K562 (cell line): Measurements from ENCODE around the gene RPTN. TPM values are rescaled to one million over a fixed set of nuclear protein-coding genes. Genes with fewer than 3 reads are reported as not detected.

Experiments
- ATAC-seq: fragments of 200-7000 bp; cut with Tn5 transposase; 3 replicates; pipeline ENCODE4 v1.9.1; 2020; ENCODE audit warnings: moderate library complexity
- BruUV-seq: library from RNA; stranded (reverse); fragments of 400-500 nt; replicated peaks from 2 replicates; lab custom pipeline; 2021; lab: Mats Ljungman, UMichigan
- CTCF ChIA-PET: fragments of 300-600 bp; formaldehyde crosslinking; extraction: SDS; loops from one replicate; lab custom pipeline; 2021; ENCODE audit warnings: low intra/inter-chr PET ratio; lab: Yijun Ruan, JAX
- POLR2A ChIA-PET: fragments of 300-600, 350-650 bp; sonication (Branson Sonifier 250); formaldehyde crosslinking; extraction: SDS; loops from one replicate; lab custom pipeline; 2021; ENCODE audit warnings: antibody characterized with exemption, inconsistent platforms; lab: Yijun Ruan, JAX
- DNase-seq, 4 experiments: peaks; one replicate each; pipeline versions ENCODE4 v3.0.0 to v3.0.0-alpha.2; 2011 to 2018; ENCODE audit warnings: low spot score in 3 of 4, mixed read lengths in 3 of 4; ENCODE audit errors: extremely low read depth in 1 of 4
- FAIRE-seq: peaks from 2 replicates; lab custom pipeline; 2011; peaks lifted over from hg19 to GRCh38; lab: Jason Lieb, UNC
- H2AFZ ChIP-seq: 2 replicates; pipeline ENCODE4 v1.6.0; 2011; ENCODE audit warnings: low read depth, low read length, control low read depth, inconsistent platforms
- H3K27ac ChIP-seq: fragments of 200-600 bp; 3 replicates; pipeline ENCODE4 v1.8.0; 2011; ENCODE audit warnings: low read depth, mild to moderate bottlenecking, control low read depth, inconsistent platforms, low read length, moderate library complexity, mixed read lengths; ENCODE audit errors: extremely low read depth
- H3K27me3 ChIP-seq, 2 experiments: fragments of 300-600 bp in 1 of 2; 2 replicates in 1 of 2; 3 replicates in 1 of 2; pipeline versions ENCODE4 v1.6.0 to v1.8.0; 2011; ENCODE audit warnings: inconsistent platforms in 2 of 2, low read length in 2 of 2, mild to moderate bottlenecking in 1 of 2, mixed read lengths in 1 of 2, moderate library complexity in 1 of 2; ENCODE audit not compliant: control insufficient read depth in 2 of 2, insufficient read depth in 2 of 2
- H3K36me3 ChIP-seq: fragments of 300-600 bp; 3 replicates; pipeline ENCODE4 v1.8.0; 2011; ENCODE audit warnings: mild to moderate bottlenecking, low read length, inconsistent platforms; ENCODE audit not compliant: control insufficient read depth, insufficient read depth
- H3K4me1 ChIP-seq, 2 experiments: fragments of 200-600 bp in 1 of 2; replicated peaks in 1 of 2; 2 replicates in 1 of 2; 3 replicates in 1 of 2; pipeline versions ENCODE4 v1.5.1 to v1.8.0; 2011; ENCODE audit warnings: inconsistent platforms in 2 of 2, low read length in 2 of 2, mild to moderate bottlenecking in 1 of 2, mixed read lengths in 1 of 2, moderate library complexity in 1 of 2; ENCODE audit not compliant: control insufficient read depth in 2 of 2, insufficient read depth in 2 of 2
- H3K4me2 ChIP-seq: 2 replicates; pipeline ENCODE4 v1.6.1; 2011; ENCODE audit warnings: low read length, control low read depth, inconsistent platforms, mixed read lengths; ENCODE audit not compliant: insufficient read depth
- H3K4me3 ChIP-seq: fragments of 200-600 bp; sonication (generic), shearing (Covaris generic); 2 replicates; pipeline ENCODE4 v1.5.1; 2016; ENCODE audit warnings: control low read depth, inconsistent platforms
- H3K79me2 ChIP-seq: fragments of 200-600 bp; 3 replicates; pipeline ENCODE4 v1.8.0; 2011; ENCODE audit warnings: low read length, inconsistent platforms; ENCODE audit not compliant: control insufficient read depth, insufficient read depth
- H3K9ac ChIP-seq, 2 experiments: 2 replicates each; pipeline versions ENCODE4 v1.6.0 to v1.6.1; 2011; ENCODE audit warnings: low read depth in 2 of 2, low read length in 2 of 2, control low read depth in 1 of 2, inconsistent platforms in 1 of 2, mild to moderate bottlenecking in 1 of 2, mixed read lengths in 1 of 2; ENCODE audit not compliant: insufficient read depth in 1 of 2
- H3K9me1 ChIP-seq: one replicate; pipeline ENCODE4 v1.6.0; 2011; ENCODE audit warnings: inconsistent platforms, mild to moderate bottlenecking, low read length, moderate library complexity; ENCODE audit not compliant: control insufficient read depth, insufficient read depth
- H3K9me3 ChIP-seq: replicated peaks from 2 replicates; pipeline ENCODE4 v1.5.1; 2011; ENCODE audit warnings: low read depth, low read length, inconsistent platforms; ENCODE audit not compliant: control insufficient read depth, insufficient read depth
- H4K20me1 ChIP-seq: replicated peaks from 2 replicates; pipeline ENCODE4 v1.6.1; 2011; ENCODE audit warnings: low read length, inconsistent platforms, mixed read lengths; ENCODE audit not compliant: control insufficient read depth, insufficient read depth
- HDAC2 ChIP-seq: fragments of 450-650 bp; IDR thresholded peaks from 2 replicates; pipeline ENCODE4 v1.6.1; 2016; ENCODE audit warnings: mild to moderate bottlenecking
- NELFE ChIP-seq: IDR thresholded peaks from 2 replicates; pipeline ENCODE4 v1.6.1; 2011; ENCODE audit warnings: mild to moderate bottlenecking; ENCODE audit not compliant: insufficient read depth, insufficient read length
- TAF1 ChIP-seq: IDR thresholded peaks from 2 replicates; pipeline ENCODE4 v1.6.1; 2011; ENCODE audit warnings: mild to moderate bottlenecking, low read length, moderate library complexity; ENCODE audit not compliant: insufficient read depth, control insufficient read depth, severe bottlenecking; ENCODE audit errors: extremely low read depth
- U2AF1 ChIP-seq: fragments of 200-400 bp; formaldehyde crosslinking; optimal IDR thresholded peaks from 2 replicates; pipeline ENCODE3; 2017; ENCODE audit warnings: mild to moderate bottlenecking, low read depth, low read length, moderate library complexity
- WGBS: fragments of 100-300 bp; shearing (Covaris generic); methylation state at CpG from one replicate; pipeline ENCODE4 v1.1.6; 2016; ENCODE audit warnings: low coverage, mixed read lengths; ENCODE audit not compliant: insufficient coverage; ENCODE audit errors: missing lambda C conversion rate; 5-methylcytosine and 5-hydroxymethylcytosine counted together
- in situ Hi-C: fragments of 300-500 bp; cut with MboI; formaldehyde crosslinking; loops from 4 replicates; pipeline ENCODE4 v1.15.0; 2018; ENCODE audit warnings: inconsistent platforms, mixed read lengths
- intact Hi-C: fragments of 100-400 bp; cut with micrococcal nuclease; formaldehyde crosslinking; loops from 2 replicates; pipeline ENCODE4 v1.14.2; 2022
- polyA plus RNA-seq, 8 experiments: library from polyadenylated mRNA; depleted of rRNA in 4 of 8; stranded (reverse) in 5 of 8; unstranded in 3 of 8; fragments of >200 nt; fragmentation: Nextera tagmentation in 2 of 8; fragmentation: Illumina TruSeq in 1 of 8; extraction: Ambion mirVana in 2 of 8; extraction: Trizol in 1 of 8; gene quantifications; 2 replicates each; pipeline versions ENCODE4 v1.2.1 to v1.2.3, GENCODE V29; 2011 to 2014; ENCODE audit warnings: inconsistent platforms in 1 of 8, missing spikeins in 1 of 8
- total RNA-seq, 7 experiments: library from RNA; depleted of rRNA in 6 of 7; stranded (reverse); fragments of >200 nt in 6 of 7; fragmentation: Illumina TruSeq in 2 of 7; extraction: Trizol in 2 of 7; gene quantifications; 2 replicates each; pipeline versions ENCODE4 v1.2.1 to v1.2.3, GENCODE V29; 2011 to 2021; ENCODE audit warnings: low replicate concordance in 1 of 7
- TF ChIP-seq, protein P1 (sequence below): fragments of 250-450 bp; sonication (Bioruptor Pico); IDR thresholded peaks from 2 replicates; pipeline ENCODE4 v1.8.0; 2022; ENCODE audit warnings: inconsistent platforms, mild to moderate bottlenecking, moderate library complexity, borderline replicate concordance
- TF ChIP-seq, protein P2 (sequence below): fragments of 250-450 bp; sonication (Bioruptor Pico); IDR thresholded peaks from 2 replicates; pipeline ENCODE4 v1.5.1; 2021; ENCODE audit warnings: mild to moderate bottlenecking
- TF ChIP-seq, protein P3 (sequence below): fragments of 450-650 bp; formaldehyde crosslinking; IDR thresholded peaks from 2 replicates; pipeline ENCODE4 v1.4.0; 2022; ENCODE audit warnings: mild to moderate bottlenecking, moderate library complexity
- TF ChIP-seq, protein P4 (sequence below), 2 experiments: fragments of 450-650 bp; formaldehyde crosslinking in 1 of 2; IDR thresholded peaks; 2 replicates each; pipeline versions ENCODE4 v1.4.0 to v1.6.1; 2014 to 2020; ENCODE audit warnings: mild to moderate bottlenecking in 2 of 2, borderline replicate concordance in 1 of 2, low read depth in 1 of 2

Gene RPTN
- total and polyA plus RNA-seq, 9 of the 15 experiments (the other 6 are each of a cell fraction or from before 2014, with no cell fraction given): not detected

DNA sequence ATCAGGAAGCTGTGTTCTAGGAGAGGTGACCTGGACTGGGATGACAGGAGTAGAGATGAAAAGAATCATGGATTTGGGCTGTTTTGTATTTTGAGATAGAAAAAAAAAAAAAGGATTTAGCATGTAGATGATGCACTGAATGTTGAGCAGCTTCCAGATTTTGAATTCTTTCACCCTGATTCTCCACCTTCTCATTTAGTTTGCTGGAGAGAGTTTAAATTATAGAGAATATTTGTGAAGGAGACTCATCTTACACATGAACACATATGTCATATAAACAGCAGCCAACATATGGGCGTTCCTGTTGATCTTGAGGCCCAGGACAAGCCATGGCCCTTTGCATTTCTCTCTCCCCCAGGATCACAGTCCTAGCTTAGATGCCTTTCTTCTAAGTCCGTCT is 7.4 kb downstream of the RPTN start (continued):
- TF ChIP-seq TAF1: no peak
- TF ChIP-seq, protein P1, sequence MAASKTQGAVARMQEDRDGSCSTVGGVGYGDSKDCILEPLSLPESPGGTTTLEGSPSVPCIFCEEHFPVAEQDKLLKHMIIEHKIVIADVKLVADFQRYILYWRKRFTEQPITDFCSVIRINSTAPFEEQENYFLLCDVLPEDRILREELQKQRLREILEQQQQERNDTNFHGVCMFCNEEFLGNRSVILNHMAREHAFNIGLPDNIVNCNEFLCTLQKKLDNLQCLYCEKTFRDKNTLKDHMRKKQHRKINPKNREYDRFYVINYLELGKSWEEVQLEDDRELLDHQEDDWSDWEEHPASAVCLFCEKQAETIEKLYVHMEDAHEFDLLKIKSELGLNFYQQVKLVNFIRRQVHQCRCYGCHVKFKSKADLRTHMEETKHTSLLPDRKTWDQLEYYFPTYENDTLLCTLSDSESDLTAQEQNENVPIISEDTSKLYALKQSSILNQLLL (CRISPR knock-in tag): no peak
- TF ChIP-seq, protein P2, sequence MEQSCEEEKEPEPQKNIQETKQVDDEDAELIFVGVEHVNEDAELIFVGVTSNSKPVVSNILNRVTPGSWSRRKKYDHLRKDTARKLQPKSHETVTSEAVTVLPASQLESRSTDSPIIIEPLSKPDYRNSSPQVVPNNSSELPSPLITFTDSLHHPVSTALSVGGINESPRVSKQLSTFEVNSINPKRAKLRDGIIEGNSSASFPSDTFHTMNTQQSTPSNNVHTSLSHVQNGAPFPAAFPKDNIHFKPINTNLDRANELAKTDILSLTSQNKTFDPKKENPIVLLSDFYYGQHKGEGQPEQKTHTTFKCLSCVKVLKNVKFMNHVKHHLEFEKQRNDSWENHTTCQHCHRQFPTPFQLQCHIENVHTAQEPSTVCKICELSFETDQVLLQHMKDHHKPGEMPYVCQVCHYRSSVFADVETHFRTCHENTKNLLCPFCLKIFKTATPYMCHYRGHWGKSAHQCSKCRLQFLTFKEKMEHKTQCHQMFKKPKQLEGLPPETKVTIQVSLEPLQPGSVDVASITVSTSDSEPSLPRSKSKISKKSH (CRISPR knock-in tag): no peak
- no peak for TF ChIP-seq NELFE
- TF ChIP-seq, protein P3, sequence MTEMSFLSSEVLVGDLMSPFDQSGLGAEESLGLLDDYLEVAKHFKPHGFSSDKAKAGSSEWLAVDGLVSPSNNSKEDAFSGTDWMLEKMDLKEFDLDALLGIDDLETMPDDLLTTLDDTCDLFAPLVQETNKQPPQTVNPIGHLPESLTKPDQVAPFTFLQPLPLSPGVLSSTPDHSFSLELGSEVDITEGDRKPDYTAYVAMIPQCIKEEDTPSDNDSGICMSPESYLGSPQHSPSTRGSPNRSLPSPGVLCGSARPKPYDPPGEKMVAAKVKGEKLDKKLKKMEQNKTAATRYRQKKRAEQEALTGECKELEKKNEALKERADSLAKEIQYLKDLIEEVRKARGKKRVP (CRISPR knock-in tag): no peak
- no peak for TF ChIP-seq U2AF1

DNA sequence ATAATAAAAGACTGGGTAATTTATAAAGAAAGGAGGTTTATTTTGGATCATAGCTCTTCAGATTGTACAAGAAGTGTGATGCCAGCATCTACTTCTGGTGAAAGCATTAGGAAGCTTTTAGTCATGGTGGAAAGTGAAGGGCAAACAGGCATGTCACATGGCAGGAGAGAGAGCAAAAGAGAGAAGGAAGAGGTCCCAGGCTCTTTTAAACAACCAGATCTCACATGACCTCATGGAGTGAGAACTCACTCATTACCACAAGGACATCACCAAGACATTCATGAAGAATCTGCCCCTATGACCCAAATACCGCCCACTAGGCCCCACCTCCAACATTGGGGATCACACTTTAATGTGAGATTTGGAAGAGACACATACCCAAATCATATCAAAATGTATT is 10.0 kb downstream of the RPTN start:
- Histone ChIP-seq H3K79me2 (no peaks in the 10 kb centered on the region), H4K20me1 (no peaks in the 10 kb centered on the region), H3K27ac (no peak overlapping the region), H3K9ac (no peak overlapping the region), H3K36me3 (no peaks in the 10 kb centered on the region), H3K9me3 (no peaks in the 10 kb centered on the region), H3K4me3 (no peak overlapping the region), H3K4me2 (no peak overlapping the region), H2AFZ (no peak overlapping the region), H3K27me3 (no peaks in the 10 kb centered on the region)
- in situ Hi-C loops (no loop called here), intact Hi-C loops (no loop called here)
- no TSS peak for BruUV-seq
- WGBS: 0% methylated on average over 1 of the region's 1 CpG
- CTCF ChIA-PET: no interaction called here
- FAIRE-seq (no peak), ATAC-seq (no peak)
- TF ChIP-seq HDAC2: no peak
- TF ChIP-seq, protein P4, sequence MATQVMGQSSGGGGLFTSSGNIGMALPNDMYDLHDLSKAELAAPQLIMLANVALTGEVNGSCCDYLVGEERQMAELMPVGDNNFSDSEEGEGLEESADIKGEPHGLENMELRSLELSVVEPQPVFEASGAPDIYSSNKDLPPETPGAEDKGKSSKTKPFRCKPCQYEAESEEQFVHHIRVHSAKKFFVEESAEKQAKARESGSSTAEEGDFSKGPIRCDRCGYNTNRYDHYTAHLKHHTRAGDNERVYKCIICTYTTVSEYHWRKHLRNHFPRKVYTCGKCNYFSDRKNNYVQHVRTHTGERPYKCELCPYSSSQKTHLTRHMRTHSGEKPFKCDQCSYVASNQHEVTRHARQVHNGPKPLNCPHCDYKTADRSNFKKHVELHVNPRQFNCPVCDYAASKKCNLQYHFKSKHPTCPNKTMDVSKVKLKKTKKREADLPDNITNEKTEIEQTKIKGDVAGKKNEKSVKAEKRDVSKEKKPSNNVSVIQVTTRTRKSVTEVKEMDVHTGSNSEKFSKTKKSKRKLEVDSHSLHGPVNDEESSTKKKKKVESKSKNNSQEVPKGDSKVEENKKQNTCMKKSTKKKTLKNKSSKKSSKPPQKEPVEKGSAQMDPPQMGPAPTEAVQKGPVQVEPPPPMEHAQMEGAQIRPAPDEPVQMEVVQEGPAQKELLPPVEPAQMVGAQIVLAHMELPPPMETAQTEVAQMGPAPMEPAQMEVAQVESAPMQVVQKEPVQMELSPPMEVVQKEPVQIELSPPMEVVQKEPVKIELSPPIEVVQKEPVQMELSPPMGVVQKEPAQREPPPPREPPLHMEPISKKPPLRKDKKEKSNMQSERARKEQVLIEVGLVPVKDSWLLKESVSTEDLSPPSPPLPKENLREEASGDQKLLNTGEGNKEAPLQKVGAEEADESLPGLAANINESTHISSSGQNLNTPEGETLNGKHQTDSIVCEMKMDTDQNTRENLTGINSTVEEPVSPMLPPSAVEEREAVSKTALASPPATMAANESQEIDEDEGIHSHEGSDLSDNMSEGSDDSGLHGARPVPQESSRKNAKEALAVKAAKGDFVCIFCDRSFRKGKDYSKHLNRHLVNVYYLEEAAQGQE (IDR thresholded peaks at IDR 0.05; ENCODE audit: borderline replicate concordance): no peak
- TF ChIP-seq, protein P4 (CRISPR knock-in tag; IDR thresholded peaks at IDR 0.05; ENCODE audit: low read depth): no peak
- TF ChIP-seq, all 486 proteins: peak for 0
- DNase-seq: no peak
- H3K9me1 ChIP-seq: no peaks in the 10 kb centered on the region
- POLR2A ChIA-PET: no interaction called here
- no peaks in the 10 kb centered on the region for H3K4me1 ChIP-seq
